ENCODE measurements around the gene IQGAP1.
"Not testable (repeated sequence)": the region's sequence is repeated elsewhere in the genome, so short reads cannot be mapped to it uniquely, and the experiment has no call there.

Gene IQGAP1

DNA sequence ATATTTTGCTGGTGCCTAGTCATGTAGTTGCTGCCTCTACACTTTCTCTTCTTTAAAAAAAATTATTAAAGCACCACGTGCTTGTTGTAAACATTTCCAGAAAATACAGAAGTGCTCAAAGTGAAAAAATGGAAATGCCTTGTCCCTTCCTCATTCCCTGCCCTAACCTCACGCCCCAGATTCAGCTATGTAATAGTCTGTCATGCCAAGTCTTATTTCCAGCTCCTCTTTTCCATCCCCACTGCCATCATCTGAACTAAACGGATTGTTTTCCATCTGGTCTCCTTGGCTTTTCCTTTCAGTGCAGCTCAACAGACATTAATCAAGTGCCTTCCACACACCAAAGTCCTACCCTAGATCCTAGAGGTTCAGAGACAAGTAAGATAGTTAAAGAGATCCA is 20.5 kb upstream of the IQGAP1 start:
- DNase-seq, result no peak

DNA sequence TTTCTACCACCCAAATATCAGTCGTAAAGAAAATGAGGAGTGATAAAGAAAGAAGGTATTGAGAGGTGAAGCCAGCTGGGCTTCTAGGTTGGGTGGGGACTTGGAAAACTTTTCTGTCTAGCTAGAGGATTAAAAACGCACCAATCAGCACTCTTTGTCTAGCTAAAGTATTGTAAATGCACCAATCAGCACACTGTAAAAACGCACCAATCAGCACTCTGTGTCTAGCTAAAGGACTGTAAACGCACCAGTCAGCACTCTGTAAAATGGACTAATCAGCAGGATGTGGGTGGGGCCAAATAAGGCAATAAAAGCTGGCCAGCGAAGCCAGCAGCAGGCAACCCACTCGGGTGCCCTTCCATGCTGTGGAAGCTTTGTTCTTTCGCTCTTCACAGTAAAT is 13.0 kb upstream of the IQGAP1 start:
- no peak for DNase-seq

DNA sequence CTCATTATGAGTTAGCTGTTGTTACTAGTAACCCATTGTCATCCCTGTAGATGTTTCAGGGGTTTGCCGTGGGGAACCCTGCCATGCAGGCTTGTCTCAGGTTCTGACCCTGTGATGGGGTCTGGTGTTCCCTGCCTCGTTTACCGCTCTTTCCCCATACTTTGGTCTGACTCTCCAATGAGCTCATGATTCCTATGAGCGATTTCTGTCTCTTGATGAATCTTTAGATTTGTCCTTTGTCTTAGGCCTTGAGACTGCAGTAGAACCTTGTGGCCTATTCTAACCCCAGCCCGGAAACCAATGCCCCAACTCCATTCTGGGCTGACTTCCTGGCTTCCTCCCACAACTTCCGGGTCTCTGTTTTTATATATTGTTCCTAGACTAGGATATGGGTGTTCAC is 11.3 kb upstream of the IQGAP1 start:
- DNase-seq, result peak; percentile 93 to 96

DNA sequence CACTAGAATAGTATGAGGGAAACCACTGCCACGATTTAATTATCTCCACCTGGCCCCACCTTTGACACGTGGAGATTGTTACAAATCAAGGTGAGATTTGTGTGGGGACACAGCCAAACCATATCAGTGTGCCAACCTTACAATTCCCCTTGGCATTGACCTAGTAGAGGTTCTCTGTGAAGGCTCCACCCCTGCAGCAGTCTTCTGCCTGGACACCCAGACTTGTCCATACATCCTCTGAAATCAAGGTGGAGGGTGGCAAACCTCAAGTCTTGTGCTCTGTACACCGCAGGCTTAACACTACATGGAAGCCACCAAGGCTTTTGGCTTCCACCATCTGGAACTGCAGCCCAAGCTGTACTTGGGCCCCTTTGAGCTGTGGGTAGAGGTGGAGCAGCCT is 8.8 kb upstream of the IQGAP1 start:
- no peak for DNase-seq

DNA sequence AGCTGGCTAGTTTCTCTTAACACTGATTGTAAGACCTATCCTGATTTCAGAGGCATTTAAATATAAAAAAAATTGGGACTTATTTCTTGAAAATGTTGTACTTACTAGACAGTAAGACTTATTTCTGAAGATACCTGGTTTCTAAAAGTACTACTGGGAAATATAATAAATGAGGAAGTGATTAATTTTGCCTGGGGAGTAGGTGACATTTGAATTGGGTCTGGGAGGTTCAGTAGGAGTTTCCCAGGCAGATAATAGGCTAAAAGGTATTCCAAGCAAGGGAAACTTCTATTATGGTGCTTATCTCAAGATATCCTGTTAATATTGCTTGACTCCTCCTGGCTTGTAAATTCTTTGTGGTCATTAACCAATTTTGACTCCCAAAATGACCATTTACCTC is 6.5 kb upstream of the IQGAP1 start:
- DNase-seq, result no peak

DNA sequence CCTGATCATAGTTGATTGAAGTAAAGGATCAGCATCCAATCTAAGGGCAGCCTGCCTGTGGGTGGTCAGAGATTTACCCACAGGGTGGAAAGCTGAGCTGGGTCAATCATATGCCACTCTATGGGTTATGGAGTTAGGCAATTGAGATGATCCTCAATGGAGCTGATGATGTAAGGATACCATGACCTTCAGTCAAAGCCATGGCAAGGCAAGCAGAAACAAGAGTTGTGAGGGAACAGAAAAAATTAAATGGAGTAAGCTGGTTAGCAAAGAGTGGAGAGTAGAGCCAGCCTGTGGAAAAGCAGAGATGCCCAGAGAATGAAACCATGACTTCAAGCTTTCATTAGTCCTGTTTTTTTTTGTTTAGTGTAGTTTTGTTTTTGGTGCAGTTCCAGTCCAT is 5.7 kb upstream of the IQGAP1 start:
- DNase-seq, result no peak

DNA sequence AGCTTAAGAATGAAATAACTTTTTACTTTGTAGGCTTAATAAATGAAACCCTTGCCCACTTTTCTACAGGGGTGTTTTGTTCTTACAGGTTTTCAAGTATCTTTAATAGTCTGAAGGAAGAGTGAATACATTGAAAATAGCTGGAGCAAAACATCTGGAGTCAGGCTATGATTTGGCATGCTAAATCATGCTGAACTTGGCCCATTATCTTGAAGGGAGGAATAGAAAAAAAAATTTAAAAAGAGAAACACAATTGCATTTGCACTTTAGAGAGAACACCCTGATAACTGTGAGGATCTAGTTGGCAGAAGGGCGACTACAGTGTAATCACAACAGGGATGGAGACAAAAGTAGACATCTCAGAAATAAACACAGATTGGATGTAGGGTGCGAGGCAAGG is 1.8 kb upstream of the IQGAP1 start:
- DNase-seq, result no peak

DNA sequence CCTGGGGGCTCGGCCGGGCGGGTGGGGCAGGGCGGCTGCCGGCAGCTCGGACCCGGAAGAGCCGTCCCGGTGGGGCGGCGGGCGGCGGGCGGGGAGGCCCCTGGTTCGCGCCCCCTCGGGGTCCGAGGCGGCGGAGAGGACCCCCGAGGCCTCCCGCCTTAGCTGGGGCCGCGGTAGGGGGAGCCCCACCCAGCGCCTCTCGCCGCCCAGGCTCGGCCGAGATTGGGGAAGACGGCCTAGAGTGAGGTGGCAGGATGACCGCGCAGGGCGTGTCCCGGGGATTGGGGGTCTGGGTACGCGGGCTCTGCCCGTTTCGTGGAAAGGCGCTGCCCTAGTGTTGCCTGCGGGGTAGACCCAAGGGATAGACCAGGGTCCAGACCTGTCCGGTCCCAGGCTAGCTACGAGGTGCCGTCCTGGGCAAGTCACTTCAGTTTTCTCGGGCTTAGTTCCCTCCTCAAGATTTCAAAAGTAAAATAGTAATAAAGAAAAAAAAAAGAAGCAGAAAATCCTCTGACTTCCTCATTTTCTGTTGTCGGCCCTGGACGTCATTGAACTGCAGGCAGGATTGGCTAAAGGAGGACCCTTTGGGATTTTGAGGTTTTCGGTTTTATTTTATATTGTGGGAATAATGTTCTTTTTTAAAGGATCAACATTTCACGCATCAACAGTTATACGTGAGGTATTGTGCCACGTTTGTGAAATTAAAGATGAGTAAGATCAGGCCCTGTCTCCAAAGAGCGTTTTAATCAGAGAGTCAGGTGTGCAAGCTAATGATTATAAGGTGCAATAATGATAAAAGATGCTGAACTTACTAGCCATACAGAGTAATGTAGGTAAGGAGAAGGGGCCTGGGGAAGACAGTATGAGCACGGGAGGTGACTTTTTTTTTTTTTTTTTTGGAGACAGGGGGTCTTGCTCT is 679 bp downstream of the IQGAP1 start:
- peak; percentile 51 to 72 for DNase-seq

DNA sequence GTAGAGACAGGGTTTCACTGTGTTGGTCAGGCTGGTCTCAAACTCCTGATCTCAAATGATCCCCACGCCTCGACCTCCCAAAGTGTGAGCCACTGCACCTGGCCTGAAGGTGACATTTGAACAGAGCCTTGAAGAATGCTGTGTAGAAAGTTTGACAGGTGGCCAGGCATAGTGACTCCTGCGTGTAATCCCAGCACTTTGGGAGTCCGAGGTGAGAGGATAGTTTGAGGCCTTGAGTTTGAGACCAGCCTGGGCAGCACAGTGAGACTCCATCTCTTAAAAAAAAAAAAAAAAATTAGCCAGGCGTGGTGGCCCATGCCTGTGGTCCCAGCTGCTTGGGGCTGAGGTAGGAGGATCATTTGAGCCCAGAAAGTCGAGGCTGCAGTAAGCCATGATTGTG is 1.5 kb downstream of the IQGAP1 start:
- DNase-seq, result no peak

DNA sequence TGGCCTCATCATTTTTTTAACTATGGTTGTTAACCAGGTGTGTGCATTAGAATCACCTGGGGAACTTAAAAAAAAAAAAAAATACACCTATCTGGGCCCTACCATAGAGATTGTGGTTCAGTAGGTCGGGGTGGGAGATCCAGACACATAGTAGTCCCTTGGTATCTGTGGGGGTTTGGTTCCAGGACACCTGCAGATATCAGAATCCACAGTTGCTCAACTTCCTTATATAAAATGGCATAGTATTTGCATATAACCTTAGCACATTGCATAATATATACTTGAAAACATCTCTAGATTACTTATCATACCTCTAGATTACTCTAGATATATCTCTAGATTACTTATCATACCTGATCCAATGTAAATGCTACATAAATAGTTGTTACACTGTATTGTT is 5.0 kb downstream of the IQGAP1 start:
- DNase-seq, result no peak

DNA sequence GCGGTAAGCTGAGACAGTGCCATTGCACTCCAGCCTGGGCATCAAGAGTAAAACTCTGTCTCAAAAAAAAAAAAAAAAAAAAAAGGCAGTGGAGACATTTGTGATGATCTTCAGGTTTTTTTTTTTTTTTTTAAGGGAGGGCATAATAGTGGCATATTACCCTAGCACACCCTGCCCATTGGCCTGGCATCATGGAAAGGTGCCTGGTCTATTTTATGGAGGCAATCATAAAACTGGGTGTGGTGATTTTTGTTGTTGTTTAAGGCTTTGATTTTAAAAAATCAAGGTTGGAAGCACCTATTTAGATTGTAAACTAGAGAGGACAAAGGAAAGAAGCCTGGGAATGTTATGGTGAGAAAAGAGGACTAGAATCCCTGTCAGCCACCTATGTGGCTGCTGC is 6.0 kb downstream of the IQGAP1 start:
- DNase-seq, result no peak

DNA sequence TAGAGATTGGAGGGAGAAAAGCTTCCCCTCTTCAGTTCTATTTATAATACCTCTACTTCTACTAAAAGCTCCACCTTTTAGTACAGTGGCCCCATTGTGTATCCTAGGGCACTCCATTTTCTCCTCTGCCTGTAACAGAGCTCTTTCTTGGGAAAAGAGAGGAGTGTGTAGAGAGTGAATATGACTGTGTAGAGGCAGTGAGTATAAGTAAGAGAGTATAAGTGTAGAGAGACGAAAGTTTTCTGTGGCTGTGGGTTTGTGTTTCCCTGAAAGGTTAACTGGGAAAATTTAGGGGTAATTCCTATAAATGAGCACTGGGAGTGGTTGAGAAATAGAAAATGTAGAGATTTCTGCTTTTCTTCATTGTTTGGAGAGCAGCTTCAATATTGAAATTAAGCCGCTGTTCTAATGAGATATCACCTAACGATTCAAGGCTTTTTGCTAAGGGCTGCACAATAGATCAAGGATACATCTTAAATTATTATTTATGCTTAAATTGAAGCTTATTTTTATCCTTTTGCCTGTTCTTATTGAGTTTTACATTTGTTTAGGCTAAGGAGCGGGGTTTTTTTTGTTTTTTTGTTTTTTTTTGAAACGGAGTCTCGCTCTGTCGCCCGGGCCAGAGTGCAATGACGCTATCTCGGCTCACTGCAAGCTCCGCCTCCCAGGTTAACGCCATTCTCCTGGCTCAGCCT is 6.9 kb downstream of the IQGAP1 start:
- DNase-seq, result no peak

DNA sequence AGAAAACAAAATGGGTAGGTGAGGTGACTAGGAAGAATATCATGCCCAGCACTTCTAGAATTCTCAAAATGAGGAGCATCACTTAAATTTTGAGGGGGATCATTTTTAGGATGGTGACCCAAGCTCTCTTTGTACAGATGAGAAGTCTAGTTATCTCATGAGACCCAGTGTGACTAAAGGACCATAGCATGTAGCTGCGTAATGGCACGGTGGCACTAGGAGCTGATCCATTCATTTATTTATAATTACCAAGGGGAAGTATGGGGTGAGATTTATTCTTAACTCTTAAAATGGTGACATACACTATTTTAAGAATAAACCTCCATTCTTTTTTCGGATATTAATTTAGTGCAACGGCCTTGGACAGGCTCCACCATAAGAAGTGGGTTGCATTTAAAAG is 8.3 kb downstream of the IQGAP1 start:
- no peak for DNase-seq

DNA sequence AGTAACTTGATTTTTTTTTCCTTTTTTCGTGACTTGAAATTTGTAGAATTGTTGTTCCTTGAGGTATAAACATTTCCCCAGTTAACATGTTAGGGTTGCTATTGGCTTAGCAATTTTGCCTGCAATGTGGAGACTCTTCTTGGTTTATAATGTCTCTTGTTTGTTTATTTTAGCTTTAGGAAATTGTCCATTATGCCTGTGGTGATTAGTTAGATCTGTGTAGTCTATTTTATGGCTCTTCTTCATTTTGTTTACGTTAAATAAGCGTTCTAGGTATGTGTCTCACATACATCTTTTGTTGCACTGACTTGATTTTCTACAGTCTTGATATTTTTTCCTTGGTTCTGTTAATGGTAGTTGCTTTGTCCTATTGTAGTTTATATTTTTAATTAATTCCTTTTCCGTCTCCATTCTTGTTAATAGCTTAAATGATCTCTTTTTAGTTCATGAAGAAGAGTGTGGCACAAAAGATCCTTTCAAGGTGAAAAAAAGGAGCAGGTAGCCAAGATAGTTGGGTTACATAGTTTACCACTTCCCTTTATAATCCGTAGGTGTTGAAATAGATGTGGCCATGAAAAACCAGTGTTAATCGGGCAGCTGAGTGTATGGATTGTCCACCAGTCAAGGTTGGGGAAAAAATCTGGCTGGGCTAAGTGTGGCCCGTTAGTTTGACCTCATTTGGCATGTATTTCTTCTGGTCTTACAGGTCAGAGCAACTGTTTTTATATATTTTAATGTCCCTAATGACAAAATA is 12.1 kb downstream of the IQGAP1 start:
- no peak for DNase-seq

DNA sequence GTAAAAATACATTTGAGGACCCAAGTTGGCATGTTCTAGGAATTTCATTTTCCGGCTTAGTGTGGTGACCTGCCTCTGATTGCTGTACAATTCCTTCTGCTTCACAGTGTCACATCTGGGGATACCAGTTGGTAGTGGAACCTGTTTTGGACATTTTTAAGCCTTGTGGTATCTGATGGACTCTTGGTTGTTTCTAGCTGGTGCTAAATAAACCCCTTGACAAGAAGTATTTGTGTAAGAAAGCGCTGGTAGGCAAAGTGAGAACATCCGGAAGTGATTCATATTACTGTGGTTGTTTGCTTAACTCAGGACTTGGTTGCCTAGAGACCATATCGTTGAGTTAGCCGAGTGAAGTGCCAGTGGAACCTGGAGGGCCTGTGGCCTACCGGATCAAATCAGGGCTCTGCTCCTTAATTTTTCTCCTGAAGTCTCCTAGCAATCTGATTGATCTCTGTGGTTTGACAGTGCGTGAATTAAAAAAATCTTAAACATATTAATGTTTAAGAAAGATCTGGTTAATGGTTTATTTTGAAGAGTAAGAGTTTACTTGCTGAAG is 12.8 kb downstream of the IQGAP1 start:
- DNase-seq, result peak; percentile 98 to 99

DNA sequence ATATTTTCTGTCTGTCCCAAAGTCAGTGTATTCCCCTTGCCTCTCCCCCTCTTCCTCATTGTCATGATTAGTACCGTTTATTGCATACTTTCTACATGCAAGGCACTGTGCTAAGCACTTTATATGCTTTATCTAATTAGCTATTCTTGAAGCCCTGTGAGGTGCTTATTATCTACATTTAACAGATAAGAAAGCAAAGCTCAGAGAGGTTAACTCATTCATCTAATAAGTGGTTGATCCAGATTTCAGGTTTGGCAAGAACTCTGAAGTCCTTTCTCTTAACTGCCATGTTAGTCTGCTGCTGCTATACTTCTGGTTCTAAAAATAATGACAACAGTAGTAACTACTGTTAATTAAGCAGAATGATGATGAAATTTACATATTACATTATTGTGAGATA is 13.5 kb downstream of the IQGAP1 start:
- no peak for DNase-seq

DNA sequence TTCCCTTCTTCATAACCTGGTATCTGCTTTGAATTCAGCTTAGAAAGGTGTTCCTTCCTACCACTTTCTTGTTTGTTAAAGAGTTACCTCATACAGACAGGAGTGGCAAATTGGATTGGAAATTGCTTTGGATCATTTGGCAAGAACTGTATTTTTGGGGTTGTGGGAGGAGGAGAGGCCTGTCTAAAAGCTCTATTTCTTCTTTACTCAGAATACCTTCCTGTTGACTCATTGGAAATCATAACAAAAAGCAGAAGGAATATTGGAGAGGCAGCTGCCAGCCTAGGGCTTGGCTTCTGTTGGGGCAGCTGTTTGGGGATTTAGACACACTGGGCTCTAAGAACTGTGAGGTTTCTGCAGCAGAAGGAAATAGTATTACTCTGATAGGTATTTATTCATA is 14.2 kb downstream of the IQGAP1 start:
- DNase-seq, result peak; percentile 68 to 74

DNA sequence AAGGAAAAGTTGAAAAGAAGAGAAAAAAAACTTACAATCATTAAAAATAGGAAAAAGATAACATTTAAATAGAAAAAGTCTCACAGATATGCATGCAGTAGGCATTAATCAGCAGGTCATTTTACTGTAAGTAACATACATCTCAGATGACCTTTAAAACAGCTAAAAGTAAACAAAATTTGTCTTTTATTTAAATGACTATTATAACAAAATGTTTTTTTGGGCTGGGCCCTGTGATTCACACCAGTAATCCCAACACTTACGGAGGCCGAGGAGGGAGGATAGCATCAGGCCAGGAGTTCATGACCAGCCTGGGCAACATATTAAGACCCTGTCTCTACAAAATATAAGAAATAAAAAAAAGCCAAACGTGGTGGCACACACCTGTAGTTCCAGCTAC is 14.7 kb downstream of the IQGAP1 start:
- no peak for DNase-seq

DNA sequence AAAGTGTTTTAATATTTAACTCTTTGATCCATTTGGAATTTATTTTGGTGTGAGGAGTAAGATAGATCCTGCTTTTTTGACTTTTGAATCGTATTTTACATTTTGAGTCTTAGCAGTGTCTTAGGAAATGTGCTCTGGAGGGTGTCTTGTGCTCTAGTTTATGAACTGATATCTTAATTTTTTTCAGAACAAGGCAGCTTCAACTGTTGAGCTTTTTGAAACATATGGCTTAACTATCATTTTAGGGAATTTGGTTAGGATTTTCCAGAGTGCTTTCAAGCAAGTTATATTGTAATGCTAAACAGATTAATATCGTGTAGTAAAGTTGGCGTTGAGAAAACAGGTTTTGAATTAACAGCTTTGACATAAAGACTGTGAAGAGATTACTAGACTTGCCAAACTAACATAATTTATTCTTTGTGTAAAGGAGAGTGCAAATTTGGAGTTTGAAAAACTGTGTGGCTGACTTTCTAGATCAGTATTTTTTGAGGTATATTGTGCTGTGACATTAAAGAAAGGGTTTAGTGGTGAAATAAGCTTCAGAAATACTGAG is 17.1 kb downstream of the IQGAP1 start:
- DNase-seq, result no peak

DNA sequence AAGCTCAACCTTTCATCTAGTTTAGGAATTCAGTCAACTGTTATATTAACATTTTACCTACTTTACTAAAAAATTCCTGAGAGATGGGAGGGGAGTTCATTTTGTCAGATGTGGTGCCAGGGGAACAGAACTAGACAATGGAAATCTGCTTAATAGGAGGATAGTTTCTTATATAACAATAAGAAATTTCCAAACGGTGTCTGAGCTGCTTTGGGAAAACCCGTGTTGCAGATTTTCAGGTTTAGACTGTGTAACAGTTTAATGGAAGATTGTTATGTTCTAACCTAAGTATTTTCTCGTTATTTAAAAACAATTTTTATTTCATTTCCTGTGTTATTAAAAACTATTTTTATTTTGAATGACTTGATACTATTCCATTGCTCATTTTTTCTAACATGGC is 19.3 kb downstream of the IQGAP1 start:
- DNase-seq, result no peak

DNA sequence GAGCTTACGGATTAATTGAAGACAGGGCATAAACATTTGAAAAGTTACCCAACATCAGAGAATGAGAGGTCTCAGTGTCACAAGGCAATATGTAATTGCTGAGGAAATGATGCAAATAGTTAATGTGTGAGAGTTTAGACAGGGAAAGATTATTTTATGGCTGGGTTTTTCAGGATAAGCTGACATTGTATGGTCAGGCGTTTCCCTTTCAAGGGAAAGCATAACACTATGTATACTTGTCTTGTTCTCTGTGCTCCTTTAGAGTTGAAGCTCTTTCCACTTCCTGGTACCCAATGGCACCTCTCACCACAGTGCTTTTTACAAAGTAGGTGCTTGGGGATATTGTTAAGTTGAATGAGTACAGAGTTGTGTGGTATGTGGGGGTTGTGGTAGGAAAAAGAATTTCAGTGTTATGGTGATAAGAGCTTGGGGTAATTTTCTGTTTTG is 19.9 kb downstream of the IQGAP1 start:
- DNase-seq, result no peak

DNA sequence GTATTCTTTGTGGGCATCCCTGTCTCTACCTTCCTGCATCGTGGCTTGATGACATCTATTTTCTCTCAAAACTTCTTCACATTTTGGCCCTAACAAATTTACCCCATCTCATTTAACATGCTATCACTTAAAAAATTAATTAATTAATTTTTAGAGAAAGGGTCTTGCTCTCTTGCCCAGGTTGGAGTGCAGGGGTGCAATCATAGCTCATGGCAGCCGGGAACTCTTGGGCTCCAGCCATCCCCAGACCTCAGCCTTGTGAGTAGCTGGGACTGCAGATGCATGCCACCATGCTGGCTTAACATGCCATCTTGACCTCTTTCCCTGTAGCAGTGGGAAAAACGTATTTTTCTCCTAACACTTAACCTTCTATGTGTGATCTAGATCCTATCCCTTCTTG is 20.6 kb downstream of the IQGAP1 start:
- no peak for DNase-seq

DNA sequence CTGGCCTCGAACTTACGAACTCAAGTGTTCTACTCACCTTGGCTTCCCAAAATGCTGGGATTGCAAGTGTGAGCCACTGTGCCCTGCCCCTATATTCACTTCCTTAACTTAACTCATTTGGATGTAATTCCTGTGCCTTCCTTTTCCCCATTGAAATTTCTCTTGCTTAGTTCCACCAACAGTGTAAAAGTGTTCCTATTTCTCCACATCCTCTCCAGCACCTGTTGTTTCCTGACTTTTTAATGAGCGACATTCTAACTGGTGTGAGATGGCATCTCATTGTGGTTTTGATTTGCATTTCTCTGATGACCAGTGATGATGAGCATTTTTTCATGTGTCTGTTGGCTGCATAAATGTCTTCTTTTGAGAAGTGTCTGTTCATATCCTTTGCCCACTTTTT is 21.5 kb downstream of the IQGAP1 start:
- DNase-seq, result not testable (repeated sequence)

Data from Kasumi-1 (cell line).